ENCODE measurements around the gene SNU13. TPM values are rescaled to one million over a fixed set of nuclear protein-coding genes. Genes with fewer than 3 reads are reported as not detected.

SNU13 gene
- total and polyA plus RNA-seq, 2 donors (not counting 1 experiment from before 2014, with no cell fraction given): 99.0 to 114 TPM

- H3K4me2 ChIP-seq (replicated peaks; ENCODE audit: low read depth, low read length, poor library complexity, severe bottlenecking): no peak overlapping the region
- Mint-ChIP-seq H3K27ac (no peak overlapping the region), H3K4me3 (no peak overlapping the region), H3K9me3 (ENCODE audit: insufficient read depth) (no peaks in the 10 kb centered on the region), H3K27me3 (no peaks in the 10 kb centered on the region), H3K4me1 (peaks cover 5% of the 10 kb centered on the region)
- no peak overlapping the region for H3K9ac ChIP-seq (ENCODE audit: low read length)
- 100% methylated on average over 6 of the region's 11 CpGs for WGBS (ENCODE audit: insufficient coverage)
- H3K79me2 ChIP-seq (ENCODE audit: control insufficient read depth, insufficient read depth, low read length): peaks cover 15% of the 10 kb centered on the region
- H4K20me1 ChIP-seq (ENCODE audit: control insufficient read depth, insufficient read depth, low read length, poor library complexity, severe bottlenecking): peaks cover 32% of the 10 kb centered on the region
- no peak overlapping the region for H3K27ac ChIP-seq (ENCODE audit: low read length in 2 of 2)
- H2AFZ ChIP-seq (ENCODE audit: insufficient read depth, low read depth, low read length, poor library complexity, severe bottlenecking): no peak overlapping the region
- DNase-seq (no peak), ATAC-seq (ENCODE audit: low read depth) (no peak)
- TF ChIP-seq EZH2 (IDR thresholded peaks at IDR 0.05; ENCODE audit: borderline replicate concordance, insufficient read depth, low read depth, low read length, poor library complexity, severe bottlenecking): no peak
- TF ChIP-seq, protein P1, sequence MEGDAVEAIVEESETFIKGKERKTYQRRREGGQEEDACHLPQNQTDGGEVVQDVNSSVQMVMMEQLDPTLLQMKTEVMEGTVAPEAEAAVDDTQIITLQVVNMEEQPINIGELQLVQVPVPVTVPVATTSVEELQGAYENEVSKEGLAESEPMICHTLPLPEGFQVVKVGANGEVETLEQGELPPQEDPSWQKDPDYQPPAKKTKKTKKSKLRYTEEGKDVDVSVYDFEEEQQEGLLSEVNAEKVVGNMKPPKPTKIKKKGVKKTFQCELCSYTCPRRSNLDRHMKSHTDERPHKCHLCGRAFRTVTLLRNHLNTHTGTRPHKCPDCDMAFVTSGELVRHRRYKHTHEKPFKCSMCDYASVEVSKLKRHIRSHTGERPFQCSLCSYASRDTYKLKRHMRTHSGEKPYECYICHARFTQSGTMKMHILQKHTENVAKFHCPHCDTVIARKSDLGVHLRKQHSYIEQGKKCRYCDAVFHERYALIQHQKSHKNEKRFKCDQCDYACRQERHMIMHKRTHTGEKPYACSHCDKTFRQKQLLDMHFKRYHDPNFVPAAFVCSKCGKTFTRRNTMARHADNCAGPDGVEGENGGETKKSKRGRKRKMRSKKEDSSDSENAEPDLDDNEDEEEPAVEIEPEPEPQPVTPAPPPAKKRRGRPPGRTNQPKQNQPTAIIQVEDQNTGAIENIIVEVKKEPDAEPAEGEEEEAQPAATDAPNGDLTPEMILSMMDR (IDR thresholded peaks at IDR 0.05): no peak
- ChIA-PET POLR2A (no interaction called here), CTCF (no interaction called here)
- H3K36me3 ChIP-seq (replicated peaks in 1 of 2; ENCODE audit: control extremely low read depth in 1 of 2, control insufficient read depth in 1 of 2, extremely low read depth in 1 of 2, insufficient read depth in 2 of 2, low read length in 1 of 2): peaks cover 18 to 80% of the 10 kb centered on the region in 2 experiments
- intact Hi-C loops (cut with micrococcal nuclease): no loop called here
- no peak overlapping the region for H3K4me3 ChIP-seq (ENCODE audit: control extremely low read depth in 1 of 5, extremely low read depth in 1 of 5, insufficient read depth in 1 of 5, low read depth in 2 of 5, low read length in 4 of 5)
- no peaks in the 10 kb centered on the region for H3K9me3 ChIP-seq (ENCODE audit: control extremely low read depth in 1 of 3, control insufficient read depth in 2 of 3, insufficient read depth in 1 of 3, low read length in 2 of 3)
- H3K27me3 ChIP-seq (replicated peaks in 1 of 4; ENCODE audit: control extremely low read depth in 1 of 4, control insufficient read depth in 3 of 4, insufficient read depth in 4 of 4, low read length in 3 of 4): no peaks in the 10 kb centered on the region
- H3K4me1 ChIP-seq (ENCODE audit: control insufficient read depth in 2 of 2, insufficient read depth in 2 of 2, low read length in 2 of 2): no peaks in the 10 kb centered on the region
Measured at GRCh38 chr22:41650821-41651220, 37.8 kb downstream of the SNU13 start.

DNA sequence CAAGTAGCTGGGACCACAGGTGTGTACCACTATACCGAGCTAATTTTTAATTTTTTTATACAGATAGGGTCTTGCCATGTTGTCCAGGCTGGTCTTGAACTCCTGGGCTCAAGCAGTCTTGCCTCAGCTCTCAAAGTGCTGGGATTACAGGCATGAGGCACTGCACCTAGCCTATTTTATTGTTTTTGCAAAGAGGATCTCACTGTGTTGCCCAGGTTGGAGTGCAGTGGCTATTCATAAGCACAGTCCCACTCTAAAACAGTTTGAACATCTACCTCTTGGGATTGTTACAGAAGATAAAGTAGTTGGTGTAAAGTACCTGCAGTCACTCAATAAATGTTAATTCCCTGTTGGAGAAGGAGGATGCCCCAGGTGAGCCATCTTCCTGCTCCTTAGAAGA is 38.4 kb downstream of the SNU13 start:
- no peaks in the 10 kb centered on the region for H3K27me3 Mint-ChIP-seq
- ChIA-PET CTCF (no interaction called here), POLR2A (no interaction called here)
- H3K4me2 ChIP-seq (replicated peaks; ENCODE audit: low read depth, low read length, poor library complexity, severe bottlenecking): no peak overlapping the region
- H3K9ac ChIP-seq (ENCODE audit: low read length): no peak overlapping the region
- no peaks in the 10 kb centered on the region for H3K9me3 ChIP-seq (ENCODE audit: control extremely low read depth in 1 of 3, control insufficient read depth in 2 of 3, insufficient read depth in 1 of 3, low read length in 2 of 3)
- H3K36me3 ChIP-seq (replicated peaks in 1 of 2; ENCODE audit: control extremely low read depth in 1 of 2, control insufficient read depth in 1 of 2, extremely low read depth in 1 of 2, insufficient read depth in 2 of 2, low read length in 1 of 2): peaks cover 18 to 78% of the 10 kb centered on the region in 2 experiments
- no peak overlapping the region for H3K27ac ChIP-seq (ENCODE audit: low read length in 2 of 2)
- H3K4me3 ChIP-seq (ENCODE audit: control extremely low read depth in 1 of 5, extremely low read depth in 1 of 5, insufficient read depth in 1 of 5, low read depth in 2 of 5, low read length in 4 of 5): no peak overlapping the region
- TF ChIP-seq, protein P1 (IDR thresholded peaks at IDR 0.05): no peak
- TF ChIP-seq EZH2 (IDR thresholded peaks at IDR 0.05; ENCODE audit: borderline replicate concordance, insufficient read depth, low read depth, low read length, poor library complexity, severe bottlenecking): no peak
- ATAC-seq (ENCODE audit: low read depth) (no peak), DNase-seq (no peak)
- no peaks in the 10 kb centered on the region for H3K4me1 ChIP-seq (ENCODE audit: control insufficient read depth in 2 of 2, insufficient read depth in 2 of 2, low read length in 2 of 2)
- peaks cover 32% of the 10 kb centered on the region for H4K20me1 ChIP-seq (ENCODE audit: control insufficient read depth, insufficient read depth, low read length, poor library complexity, severe bottlenecking)
- no peak overlapping the region for H3K27ac Mint-ChIP-seq
- H3K27me3 ChIP-seq (replicated peaks in 1 of 4; ENCODE audit: control extremely low read depth in 1 of 4, control insufficient read depth in 3 of 4, insufficient read depth in 4 of 4, low read length in 3 of 4): no peaks in the 10 kb centered on the region
- 100% methylated on average over 1 of the region's 1 CpG for WGBS (ENCODE audit: insufficient coverage)
- H3K4me3 Mint-ChIP-seq: no peak overlapping the region
- H3K9me3 Mint-ChIP-seq (ENCODE audit: insufficient read depth): no peaks in the 10 kb centered on the region
- peaks cover 5% of the 10 kb centered on the region for H3K4me1 Mint-ChIP-seq
- no peak overlapping the region for H2AFZ ChIP-seq (ENCODE audit: insufficient read depth, low read depth, low read length, poor library complexity, severe bottlenecking)
- intact Hi-C loops (cut with micrococcal nuclease): no loop called here
- H3K79me2 ChIP-seq (ENCODE audit: control insufficient read depth, insufficient read depth, low read length): peaks cover 21% of the 10 kb centered on the region

Data from B cell (primary cell).